Effector memory CD4-positive, alpha-beta T cell (primary cell): ENCODE data around the gene C6orf47.

Experiments
- DNase-seq, 3 donors: peaks; one replicate each; pipeline ENCODE4 v3.0.0-alpha.2; 2020
- H3K27ac ChIP-seq: 2 replicates; pipeline ENCODE4 v1.7.0; 2013; ENCODE audit warnings: mild to moderate bottlenecking, low read length, moderate library complexity; ENCODE audit not compliant: insufficient read depth, poor library complexity, severe bottlenecking
- H3K27me3 ChIP-seq: replicated peaks from 2 replicates; pipeline ENCODE4 v1.7.0; 2013; ENCODE audit warnings: mild to moderate bottlenecking, low read length; ENCODE audit not compliant: insufficient read depth, control insufficient read depth, poor library complexity, severe bottlenecking
- H3K36me3 ChIP-seq: 2 replicates; pipeline ENCODE4 v1.7.0; 2013; ENCODE audit warnings: mild to moderate bottlenecking, low read length, moderate library complexity; ENCODE audit not compliant: control insufficient read depth, insufficient read depth
- H3K4me1 ChIP-seq: 2 replicates; pipeline ENCODE4 v1.7.0; 2013; ENCODE audit warnings: low read length, mild to moderate bottlenecking; ENCODE audit not compliant: control insufficient read depth, insufficient read depth, poor library complexity, severe bottlenecking
- H3K4me3 ChIP-seq: 2 replicates; pipeline ENCODE4 v1.7.0; 2013; ENCODE audit warnings: low read length, low read depth, mild to moderate bottlenecking; ENCODE audit not compliant: insufficient read depth, poor library complexity, severe bottlenecking
- H3K9me3 ChIP-seq: 2 replicates; pipeline ENCODE4 v1.7.0; 2013; ENCODE audit warnings: mild to moderate bottlenecking, low read length, moderate library complexity; ENCODE audit not compliant: control insufficient read depth

The C6orf47 gene

GRCh38 chr6:31669676-31670075 is 9.1 kb upstream of the C6orf47 start, which contains the start of gene LY6G5B:
Gene LY6G5B, plus strand, starts transcription at chr6:31669976. Its CDS starts 975 bp downstream, at chr6:31670951.
- Histone ChIP-seq H3K27me3 (no peaks in the 10 kb centered on the region), H3K27ac (no peak within 1 kb of the TSS), H3K9me3 (no peaks in the 10 kb centered on the region), H3K4me3 (no peak within 1 kb of the TSS), H3K36me3 (peaks cover 53% of the 10 kb centered on the region), H3K4me1 (peaks cover 13% of the 10 kb centered on the region)
- no peak for DNase-seq

- no peaks in the 10 kb centered on the region for H3K27me3 ChIP-seq
- DNase-seq: no peak
Measured at GRCh38 chr6:31666337-31666965, 5.9 kb upstream of the C6orf47 start.

GRCh38 chr6:31665501-31666336 is 5.1 kb upstream of the C6orf47 start, which contains the start of gene CSNK2B:
Gene CSNK2B, plus strand, starts transcription at chr6:31666080. Its CDS starts 752 bp downstream, at chr6:31666832.
- Histone ChIP-seq H3K4me1 (peaks cover 38% of the 10 kb centered on the region), H3K9me3 (no peaks in the 10 kb centered on the region), H3K27me3 (no peaks in the 10 kb centered on the region), H3K4me3 (peak within 1 kb of the TSS; percentile 92), H3K27ac (peak within 1 kb of the TSS; percentile 97), H3K36me3 (peaks cover 44% of the 10 kb centered on the region)
- peak; percentile 96 to 98 (median 98) for DNase-seq

More at GRCh38 chr6:31666337-31666965, 5.9 kb upstream of the C6orf47 start:
- Histone ChIP-seq H3K9me3 (no peaks in the 10 kb centered on the region), H3K4me3 (peak overlapping the region; percentile 92), H3K36me3 (peaks cover 51% of the 10 kb centered on the region), H3K4me1 (peaks cover 32% of the 10 kb centered on the region), H3K27ac (peak overlapping the region; percentile 97)

- no peaks in the 10 kb centered on the region for H3K9me3 ChIP-seq
- peak within 1 kb of the TSS; percentile 97 for H3K27ac ChIP-seq
- peak; percentile 84 to 87 (median 85) for DNase-seq
- H3K27me3 ChIP-seq: no peaks in the 10 kb centered on the region
- peaks cover 36% of the 10 kb centered on the region for H3K36me3 ChIP-seq
- H3K4me1 ChIP-seq: peaks cover 43% of the 10 kb centered on the region
- peak within 1 kb of the TSS; percentile 92 for H3K4me3 ChIP-seq
Measured at GRCh38 chr6:31664790-31665500, 4.4 kb upstream of the C6orf47 start, which contains the start of gene GPANK1. Gene GPANK1, minus strand, starts transcription at chr6:31664997. Its CDS starts 519 bp downstream, at chr6:31664478.

DNA sequence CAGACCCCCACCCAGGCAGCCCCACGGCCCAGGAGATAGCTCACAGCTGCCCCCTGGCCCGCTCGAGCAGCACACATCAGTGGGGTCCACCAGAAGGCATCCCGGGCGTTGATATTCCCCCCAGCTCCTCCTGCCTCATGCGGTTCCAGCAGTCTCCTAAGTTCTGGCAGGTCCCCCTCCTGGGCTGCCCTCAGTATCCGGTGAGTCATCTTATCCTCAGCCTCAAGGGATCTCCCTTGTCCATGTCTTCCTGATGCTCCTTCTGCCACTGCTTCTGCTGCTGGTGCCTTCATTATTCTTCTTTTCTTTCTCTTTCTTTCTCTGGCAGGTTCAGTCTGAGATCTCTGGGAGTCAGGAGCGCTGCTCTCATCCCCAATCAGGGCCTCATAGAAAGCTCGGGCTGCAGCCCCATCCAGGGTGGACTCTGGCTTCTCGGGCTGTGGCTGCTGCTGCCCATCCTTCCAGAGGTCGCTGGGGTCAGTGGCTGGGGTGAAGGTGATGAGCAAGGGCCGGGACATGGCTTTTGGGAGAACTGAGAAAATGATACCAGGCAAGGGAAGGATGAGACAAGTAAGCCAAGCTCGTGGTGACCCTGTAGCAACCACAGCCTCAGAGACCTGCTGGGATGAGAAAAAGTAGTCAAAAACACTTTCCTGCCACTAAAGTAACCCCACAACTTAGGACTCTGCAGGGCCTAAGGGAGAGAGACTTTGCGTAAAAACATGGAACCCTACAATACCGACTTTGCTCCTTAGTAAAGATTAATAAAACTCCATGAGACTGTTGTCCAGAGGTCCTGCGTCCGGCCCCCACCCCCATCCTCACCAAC is 3.6 kb upstream of the C6orf47 start:
- peak overlapping the region; percentile 97 for H3K27ac ChIP-seq
- DNase-seq: no peak
- no peaks in the 10 kb centered on the region for H3K9me3 ChIP-seq
- no peaks in the 10 kb centered on the region for H3K27me3 ChIP-seq
- H3K4me3 ChIP-seq: peak overlapping the region; percentile 92
- peaks cover 29% of the 10 kb centered on the region for H3K36me3 ChIP-seq
- H3K4me1 ChIP-seq: peaks cover 50% of the 10 kb centered on the region

DNA sequence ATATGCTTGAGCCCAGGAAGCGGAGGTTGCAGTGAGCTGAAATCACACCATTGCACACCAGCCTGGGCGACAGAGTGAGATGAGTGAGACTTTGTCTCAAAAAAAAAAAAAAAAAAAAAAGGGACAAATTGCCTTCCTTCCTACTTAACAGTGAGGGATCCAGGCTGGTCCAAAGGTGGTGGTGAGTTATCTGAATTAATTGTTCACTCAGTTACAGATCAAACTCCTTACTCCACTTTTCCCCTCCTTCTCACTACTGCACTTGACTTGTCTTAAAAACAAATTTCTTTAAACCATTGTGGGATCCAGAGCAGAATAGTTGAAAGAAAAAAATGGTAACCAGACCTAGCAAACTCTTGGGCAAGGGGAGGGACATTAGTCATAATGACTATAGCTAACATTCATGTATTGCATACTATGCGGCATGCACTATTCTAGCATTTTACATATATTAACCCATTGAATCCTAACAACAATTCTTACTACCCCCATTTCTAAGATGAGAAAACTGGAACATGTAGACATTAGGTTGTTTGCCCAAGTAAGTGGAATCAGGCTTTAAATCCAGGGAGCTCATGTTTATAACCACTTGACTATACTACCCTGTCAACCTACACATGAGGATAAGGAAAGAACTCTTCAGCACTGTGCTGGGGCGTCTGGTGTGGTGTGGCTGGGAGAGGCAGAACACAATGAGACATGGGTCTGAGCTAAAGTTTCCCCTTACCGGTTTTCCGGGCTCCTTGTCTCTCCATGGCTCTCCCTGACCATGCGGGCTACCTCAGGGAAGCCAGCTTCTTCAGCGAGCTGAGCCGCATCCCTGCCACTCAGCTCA is 2.8 kb upstream of the C6orf47 start:
- DNase-seq: no peak
- Histone ChIP-seq H3K4me3 (peak overlapping the region; percentile 92), H3K27ac (peak overlapping the region; percentile 97)

DNA sequence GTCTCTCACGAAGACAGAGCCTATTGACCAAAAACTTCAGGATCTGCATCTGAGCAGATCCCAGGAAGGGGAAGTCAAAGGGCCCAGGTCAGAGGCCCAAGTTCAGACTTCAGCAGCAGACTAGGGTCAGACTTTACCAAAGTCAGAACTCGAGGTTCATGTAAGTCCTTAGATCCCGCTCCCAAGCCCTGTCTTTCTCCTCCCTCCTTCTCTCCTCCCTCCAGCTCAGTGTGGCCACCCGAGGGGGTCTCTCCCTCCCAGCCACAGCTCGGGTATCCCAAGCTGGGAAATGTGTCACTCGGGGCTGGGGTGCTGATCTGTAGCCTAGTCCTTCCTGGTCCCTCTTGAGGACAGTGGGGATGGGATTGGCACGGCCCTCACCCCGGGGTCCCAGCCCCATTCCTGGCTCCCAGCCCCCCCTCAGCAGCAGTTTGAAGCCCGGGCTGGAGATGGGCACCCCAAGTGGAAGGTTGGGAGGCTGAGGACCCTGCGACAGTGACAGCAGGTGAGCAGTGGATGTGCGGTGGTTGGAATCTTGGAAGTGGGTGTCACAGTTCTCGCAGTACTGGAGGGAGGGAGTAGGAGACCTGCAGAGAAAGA is 1.6 kb upstream of the C6orf47 start:
- no peaks in the 10 kb centered on the region for H3K9me3 ChIP-seq
- peaks cover 13% of the 10 kb centered on the region for H3K36me3 ChIP-seq
- peak overlapping the region; percentile 12 for H3K27ac ChIP-seq
- H3K4me3 ChIP-seq: no peak overlapping the region
- no peaks in the 10 kb centered on the region for H3K27me3 ChIP-seq
- peaks cover 59% of the 10 kb centered on the region for H3K4me1 ChIP-seq
- no peak for DNase-seq

More for the DNA sequence above, 2.8 kb upstream of the C6orf47 start:
- Histone ChIP-seq H3K27me3 (no peaks in the 10 kb centered on the region), H3K9me3 (no peaks in the 10 kb centered on the region), H3K36me3 (peaks cover 24% of the 10 kb centered on the region), H3K4me1 (peaks cover 59% of the 10 kb centered on the region)

DNA sequence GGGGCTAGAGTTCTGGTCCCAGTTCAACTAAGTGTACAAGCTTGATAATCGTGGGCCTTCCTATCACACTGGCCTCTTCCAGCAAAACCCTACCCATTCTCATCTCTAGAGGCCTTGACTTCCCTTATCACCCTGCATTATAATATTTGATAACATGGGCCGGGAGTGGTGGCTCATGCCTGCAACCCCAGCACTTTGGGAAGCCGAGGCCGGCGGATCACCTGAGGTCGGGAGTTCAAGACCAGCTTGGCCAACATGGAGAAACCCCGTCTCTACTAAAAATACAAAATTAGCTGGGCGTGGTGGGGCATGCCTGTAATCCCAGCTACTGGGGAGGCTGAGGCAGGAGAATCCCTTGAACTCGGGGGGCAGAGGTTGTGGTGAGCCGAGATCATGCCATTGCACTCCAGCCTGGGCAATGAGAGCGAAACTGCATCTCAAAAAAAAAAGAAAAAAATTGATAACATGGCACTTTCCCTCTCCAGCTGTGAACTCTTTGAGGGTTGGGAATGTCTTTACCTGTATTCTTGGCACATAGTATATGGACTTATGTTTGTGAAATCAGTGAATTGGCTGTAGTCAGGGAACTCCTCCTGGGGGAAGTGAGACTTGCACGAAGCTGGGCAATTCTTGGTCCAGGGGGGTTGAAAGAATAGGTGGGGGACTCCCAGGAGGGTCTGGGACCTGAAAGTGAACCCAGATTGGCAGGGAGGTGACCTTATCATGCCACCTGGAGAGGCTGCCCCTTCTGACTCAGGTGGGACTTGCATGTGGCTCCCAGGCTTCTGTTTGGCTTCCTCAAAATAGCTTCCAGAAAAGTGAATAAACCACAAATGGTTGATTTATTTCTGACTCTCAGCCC is 915 bp upstream of the C6orf47 start:
- Histone ChIP-seq H3K27me3 (no peaks in the 10 kb centered on the region), H3K36me3 (peaks cover 9% of the 10 kb centered on the region), H3K4me1 (peaks cover 54% of the 10 kb centered on the region), H3K27ac (peak overlapping the region; percentile 80), H3K4me3 (peak overlapping the region; percentile 82), H3K9me3 (no peaks in the 10 kb centered on the region)
- DNase-seq: no peak
